ENCODE measurements around the gene FAM193B. TPM values are rescaled to one million over a fixed set of nuclear protein-coding genes. Genes with fewer than 3 reads are reported as not detected.

Gene FAM193B
- total and polyA plus RNA-seq, 9 of the 15 experiments (the other 6 are each of a cell fraction or from before 2014, with no cell fraction given) = 4.4 to 76.4 (median 37.3) TPM

- no peak for TF ChIP-seq FOXP4 (CRISPR knock-in tag; IDR thresholded peaks at IDR 0.05; ENCODE audit: borderline replicate concordance)
- no peak for TF ChIP-seq E2F1 (CRISPR knock-in tag; IDR thresholded peaks at IDR 0.05)
- TF ChIP-seq ATF6 (CRISPR knock-in tag; IDR thresholded peaks at IDR 0.05) = no peak
- TF ChIP-seq NFIC (IDR thresholded peaks at IDR 0.05) = peak; percentile 86
- TF ChIP-seq MYC (IDR thresholded peaks at IDR 0.05; ENCODE audit: low read depth, low read length) = no peak
- no peak for TF ChIP-seq MYC (CRISPR knock-in tag; IDR thresholded peaks at IDR 0.05; ENCODE audit: borderline replicate concordance, low read depth)
- TF ChIP-seq HNRNPL (IDR thresholded peaks at IDR 0.05; ENCODE audit: low read depth, low read length) = no peak
- TF ChIP-seq CTCFL (IDR thresholded peaks at IDR 0.05; ENCODE audit: borderline replicate concordance, insufficient read depth, low read depth, low read length, poor library complexity, severe bottlenecking) = no peak
- no peak for TF ChIP-seq ZNF324 (CRISPR knock-in tag; IDR thresholded peaks at IDR 0.05)
- TF ChIP-seq POLR2AphosphoS2 (IDR thresholded peaks at IDR 0.05; ENCODE audit: low read length) = no peak
- no peak for TF ChIP-seq E2F3 (CRISPR knock-in tag; IDR thresholded peaks at IDR 0.05)
- no peak for TF ChIP-seq CTBP1 (IDR thresholded peaks at IDR 0.05; ENCODE audit: borderline replicate concordance)
- TF ChIP-seq SPI1 (IDR thresholded peaks at IDR 0.05; ENCODE audit: borderline replicate concordance, low read depth, low read length) = peak; percentile 99
- no peak for TF ChIP-seq BRD4 (IDR thresholded peaks at IDR 0.05)
- no peak for TF ChIP-seq MEF2A (IDR thresholded peaks at IDR 0.05; ENCODE audit: control insufficient read depth, low read depth, low read length)
- no peak for TF ChIP-seq NR0B1 (IDR thresholded peaks at IDR 0.05; ENCODE audit: partially characterized antibody)
- TF ChIP-seq MAZ (CRISPR knock-in tag; conservative IDR thresholded peaks at IDR 0.05 in 1 of 2, IDR thresholded peaks at IDR 0.05 in 1 of 2) = peak in 1 of 2 experiments; percentile 64; a peak in 2 of 4 replicates
- TF ChIP-seq ZNF239 (CRISPR knock-in tag; IDR thresholded peaks at IDR 0.05) = no peak
Measured at GRCh38 chr5:177494346-177495195, 59.8 kb downstream of the FAM193B start (continued).

All from K562 (cell line).